Sciatic nerve (tissue), 2 donors: Measurements from ENCODE around the gene EFCAB12. TPM values are rescaled to one million over a fixed set of nuclear protein-coding genes. Genes with fewer than 3 reads are reported as not detected.
"Not testable (repeated sequence)": the region's sequence is repeated elsewhere in the genome, so short reads cannot be mapped to it uniquely, and the experiment has no call there.

Experiments
- ATAC-seq: fragments of 200-7000 bp; cut with Tn5 transposase; one replicate; pipeline ENCODE4 v1.9.1; 2020; ENCODE audit warnings: mild to moderate bottlenecking, moderate library complexity
- DNase-seq: peaks from one replicate; pipeline ENCODE4 v3.0.0-alpha.2; 2020; ENCODE audit warnings: low spot score
- intact Hi-C: fragments of 100-400 bp; cut with DNase I; formaldehyde crosslinking; loops from one replicate; pipeline ENCODE4 v1.14.2; 2022
- total RNA-seq: library from RNA; stranded (reverse); fragmentation: NEBNext Ultra II Directional; extraction: Animal tissue kit (Norgen Biotek cat#: 25700); gene quantifications from one replicate; pipeline ENCODE4 v1.2.1, GENCODE V29; 2021
- donor health status: DM: no; HTN: no; CAD: no.
- donor health status: DM: no; HTN: no; CAD: no.

The EFCAB12 gene
- total RNA-seq, 1 donor from 2014 or later: 0.40 TPM

- ATAC-seq (peak; percentile 50), DNase-seq (no peak)
- intact Hi-C loops: no loop called here
Measured at GRCh38 chr3:129379582-129380358, 48.7 kb downstream of the EFCAB12 start.

- ATAC-seq (no peak), DNase-seq (no peak)
- intact Hi-C loops: no loop called here
Measured at GRCh38 chr3:129378949-129379348, 49.5 kb downstream of the EFCAB12 start.

- ATAC-seq: no peak
- no peak for DNase-seq
- intact Hi-C loops: no loop called here
Measured at GRCh38 chr3:129377615-129378014, 50.8 kb downstream of the EFCAB12 start.

- no peak for ATAC-seq
- intact Hi-C loops: no loop called here
- DNase-seq: no peak
Measured at GRCh38 chr3:129375099-129375498, 53.3 kb downstream of the EFCAB12 start.

- no peak for DNase-seq
- ATAC-seq: no peak
- intact Hi-C loops: no loop called here
Measured at GRCh38 chr3:129371041-129371826, 57.2 kb downstream of the EFCAB12 start.

- DNase-seq: no peak
- ATAC-seq: no peak
- intact Hi-C loops: no loop called here
Measured at GRCh38 chr3:129370248-129370964, 58.0 kb downstream of the EFCAB12 start.

- intact Hi-C loops: no loop called here
- DNase-seq: no peak
Measured at GRCh38 chr3:129369711-129370110, 58.7 kb downstream of the EFCAB12 start.

GRCh38 chr3:129367821-129368220 lies 60.6 kb downstream of the EFCAB12 start:
- DNase-seq: no peak
- no peak for ATAC-seq
- intact Hi-C loops: no loop called here

More at GRCh38 chr3:129369711-129370110, 58.7 kb downstream of the EFCAB12 start:
- no peak for ATAC-seq

- ATAC-seq: peak; percentile 35
- intact Hi-C loops: no loop called here
- no peak for DNase-seq
Measured at GRCh38 chr3:129366312-129366831, 62.1 kb downstream of the EFCAB12 start.

GRCh38 chr3:129365296-129366136 lies 62.9 kb downstream of the EFCAB12 start:
- DNase-seq (no peak), ATAC-seq (peak; percentile 75)
- intact Hi-C loops: no loop called here

- intact Hi-C loops, DNase-seq, ATAC-seq: not testable (repeated sequence)
Measured at GRCh38 chr3:129364811-129365210, 63.6 kb downstream of the EFCAB12 start.

- DNase-seq, ATAC-seq, intact Hi-C loops: not testable (repeated sequence)
Measured at GRCh38 chr3:129363356-129363755, 65.1 kb downstream of the EFCAB12 start.

GRCh38 chr3:129360705-129361460 lies 67.6 kb downstream of the EFCAB12 start:
- no peak for ATAC-seq
- no peak for DNase-seq
- intact Hi-C loops: no loop called here

- intact Hi-C loops: no loop called here
- ATAC-seq (no peak), DNase-seq (no peak)
Measured at GRCh38 chr3:129360171-129360611, 68.2 kb downstream of the EFCAB12 start.

GRCh38 chr3:129358772-129359371 lies 69.6 kb downstream of the EFCAB12 start:
- DNase-seq (no peak), ATAC-seq (no peak)
- intact Hi-C loops: no loop called here

GRCh38 chr3:129358177-129358771 lies 70.2 kb downstream of the EFCAB12 start:
- ATAC-seq (no peak), DNase-seq (no peak)
- intact Hi-C loops: no loop called here

- ATAC-seq: no peak
- intact Hi-C loops: no loop called here
Measured at GRCh38 chr3:129357616-129358015, 70.8 kb downstream of the EFCAB12 start.

More at GRCh38 chr3:129357616-129358015, 70.8 kb downstream of the EFCAB12 start:
- DNase-seq: no peak
